Renal cortical epithelial cell (primary cell): Measurements from ENCODE around the gene RBX1. TPM values are rescaled to one million over a fixed set of nuclear protein-coding genes. Genes with fewer than 3 reads are reported as not detected.
A peak's percentile ranks its signal among the peaks of the same experiment; 100 is the strongest.
"Not testable (repeated sequence)": the region's sequence is repeated elsewhere in the genome, so short reads cannot be mapped to it uniquely, and the experiment has no call there.

Experiments used
- DNase-seq: peaks from one replicate; pipeline ENCODE4 v3.0.0-alpha.2; 2011; ENCODE audit warnings: low read depth
- total RNA-seq: library from RNA; depleted of rRNA; stranded (reverse); fragments of >200 nt; gene quantifications from 2 replicates; pipeline ENCODE4 v1.2.3, GENCODE V29; 2014

Gene RBX1
- total RNA-seq, result 36.6 and 123 TPM in 2 replicates

GRCh38 chr22:40950962-40951794 is at the start of gene RBX1:
TSS of gene RBX1 (plus strand) at chr22:40951378. CDS start at chr22:40951399, 21 bp downstream.
- peak; percentile 95 for DNase-seq

- peak; percentile 3 for DNase-seq
Observed at GRCh38 chr22:40904101-40904500, 47.1 kb upstream of the RBX1 start.

GRCh38 chr22:40908895-40909294 is 42.3 kb upstream of the RBX1 start:
- DNase-seq, result no peak

- no peak for DNase-seq
Observed at GRCh38 chr22:40911772-40912171, 39.4 kb upstream of the RBX1 start.

GRCh38 chr22:40912987-40913386 is 38.2 kb upstream of the RBX1 start:
- DNase-seq, result not testable (repeated sequence)

- no peak for DNase-seq
Observed at GRCh38 chr22:40919446-40919845, 31.7 kb upstream of the RBX1 start.

GRCh38 chr22:40920526-40920925 is 30.7 kb upstream of the RBX1 start:
- DNase-seq, result no peak

GRCh38 chr22:40922484-40923303 is 28.5 kb upstream of the RBX1 start:
- DNase-seq, result peak; percentile 72

- no peak for DNase-seq
Observed at GRCh38 chr22:40928657-40929056, 22.5 kb upstream of the RBX1 start.

- no peak for DNase-seq
Observed at GRCh38 chr22:40932396-40932795, 18.8 kb upstream of the RBX1 start.

GRCh38 chr22:40939202-40939601 is 12.0 kb upstream of the RBX1 start:
- no peak for DNase-seq

- DNase-seq, result peak; percentile 22
Observed at GRCh38 chr22:40951795-40952605, 822 bp downstream of the RBX1 start.

- no peak for DNase-seq
Observed at GRCh38 chr22:40953471-40953870, 2.3 kb downstream of the RBX1 start.

GRCh38 chr22:40954113-40954512 is 2.9 kb downstream of the RBX1 start:
- no peak for DNase-seq

- DNase-seq, result no peak
Observed at GRCh38 chr22:40955571-40955970, 4.4 kb downstream of the RBX1 start.

- DNase-seq, result no peak
Observed at GRCh38 chr22:40957601-40958000, 6.4 kb downstream of the RBX1 start.

- DNase-seq, result no peak
Observed at GRCh38 chr22:40958299-40958698, 7.1 kb downstream of the RBX1 start.

- DNase-seq, result no peak
Observed at GRCh38 chr22:40960145-40960544, 9.0 kb downstream of the RBX1 start.

GRCh38 chr22:40965936-40966725 is 15.0 kb downstream of the RBX1 start:
- no peak for DNase-seq

- DNase-seq, result no peak
Observed at GRCh38 chr22:40966726-40967085, 15.5 kb downstream of the RBX1 start.

GRCh38 chr22:40967111-40967760 is 16.1 kb downstream of the RBX1 start:
- no peak for DNase-seq
